HepG2 (cell line): ENCODE results near the gene ZNF764. TPM values are rescaled to one million over a fixed set of nuclear protein-coding genes. Genes with fewer than 3 reads are reported as not detected.

Experiments
- AKNA ChIP-seq: sonication (generic); formaldehyde crosslinking; IDR thresholded peaks from 2 replicates; pipeline ENCODE4 v1.4.0; 2020; ENCODE audit warnings: missing genetic modification reagents, borderline replicate concordance
- ATRX ChIP-seq: sonication (generic); formaldehyde crosslinking; IDR thresholded peaks from 2 replicates; pipeline ENCODE4 v1.4.0; 2020; ENCODE audit warnings: missing genetic modification reagents, borderline replicate concordance
- BHLHE40 ChIP-seq: IDR thresholded peaks from 2 replicates; pipeline ENCODE4 v1.6.1; 2011; ENCODE audit warnings: low read length, improper control_type of control experiment
- CAMTA2 ChIP-seq: sonication (generic); formaldehyde crosslinking; IDR thresholded peaks from 2 replicates; pipeline ENCODE4 v1.4.0; 2020; ENCODE audit warnings: mild to moderate bottlenecking, missing genetic modification reagents, borderline replicate concordance
- FOSL2 ChIP-seq: sonication (generic); formaldehyde crosslinking; IDR thresholded peaks from 2 replicates; pipeline ENCODE4 v1.4.0; 2020; ENCODE audit warnings: missing genetic modification reagents
- FOXO4 ChIP-seq: sonication (generic); formaldehyde crosslinking; conservative IDR thresholded peaks from 2 replicates; pipeline ENCODE4 v1.8.1; 2023; ENCODE audit warnings: missing genetic modification reagents
- GPN1 ChIP-seq: sonication (generic); formaldehyde crosslinking; IDR thresholded peaks from 2 replicates; pipeline ENCODE4 v1.5.1; 2020; ENCODE audit warnings: missing genetic modification reagents, borderline replicate concordance
- PRDM15 ChIP-seq: sonication (generic); formaldehyde crosslinking; IDR thresholded peaks from 2 replicates; pipeline ENCODE4 v1.4.0; 2020; ENCODE audit warnings: missing genetic modification reagents
- RXRB ChIP-seq: IDR thresholded peaks from 2 replicates; pipeline ENCODE4 v1.6.1; 2016; ENCODE audit warnings: borderline replicate concordance, missing genetic modification reagents, missing compliant biosample characterization
- ZBTB25 ChIP-seq: IDR thresholded peaks from 2 replicates; pipeline ENCODE4 v1.6.1; 2018; ENCODE audit warnings: missing genetic modification reagents
- ZKSCAN8 ChIP-seq: IDR thresholded peaks from 2 replicates; pipeline ENCODE4 v1.6.1; 2016; ENCODE audit warnings: borderline replicate concordance, missing genetic modification reagents, missing compliant biosample characterization
- ZMAT5 ChIP-seq: sonication (generic); formaldehyde crosslinking; IDR thresholded peaks from 2 replicates; pipeline ENCODE4 v1.5.0; 2020; ENCODE audit warnings: mild to moderate bottlenecking, low read depth, missing genetic modification reagents, borderline replicate concordance
- ZNF691 ChIP-seq: sonication (generic); formaldehyde crosslinking; IDR thresholded peaks from 2 replicates; pipeline ENCODE4 v1.4.0; 2020; ENCODE audit warnings: missing genetic modification reagents, low read depth, mild to moderate bottlenecking, borderline replicate concordance
- ZNF83 ChIP-seq: sonication (generic); formaldehyde crosslinking; IDR thresholded peaks from 2 replicates; pipeline ENCODE4 v1.4.0; 2020; ENCODE audit warnings: missing genetic modification reagents, mild to moderate bottlenecking, borderline replicate concordance
- polyA plus RNA-seq, 8 experiments: library from polyadenylated mRNA; depleted of rRNA in 3 of 8; stranded (reverse) in 7 of 8; unstranded in 1 of 8; fragments of >200 nt; fragmentation: Illumina TruSeq in 4 of 8; extraction: Trizol in 4 of 8; gene quantifications; 2 replicates each; pipeline versions ENCODE4 v1.2.1 to v1.2.3, GENCODE V29; 2011 to 2016; ENCODE audit warnings: low read depth in 4 of 8, missing spikeins in 1 of 8, mixed read lengths in 1 of 8; ENCODE audit not compliant: insufficient read depth in 1 of 8
- total RNA-seq, 5 experiments: library from RNA; depleted of rRNA; stranded (reverse); fragments of >200 nt; fragmentation: Illumina TruSeq; extraction: Trizol; gene quantifications; 2 replicates each; pipeline ENCODE4 v1.2.3, GENCODE V29; 2016; ENCODE audit warnings: low read depth in 1 of 5

Gene ZNF764
- total and polyA plus RNA-seq, 2 of the 13 experiments (the other 11 are each of a cell fraction or from before 2014, with no cell fraction given): 4.1 to 9.1 TPM

GRCh38 chr16:30557957-30558788 is at the start of gene ZNF764 (continued):
- TF ChIP-seq FOXO4 (peak; percentile 99), RXRB (CRISPR knock-in tag) (peak; percentile 46; the same call in 1 of the 2 replicates), GPN1 (CRISPR knock-in tag) (no peak), ZMAT5 (no peak), FOSL2 (CRISPR knock-in tag) (peak; percentile 92), AKNA (CRISPR knock-in tag) (no peak), CAMTA2 (peak; percentile 88), ZNF691 (peak; percentile 62; the same call in 1 of the 2 replicates), ZBTB25 (CRISPR knock-in tag) (peak; percentile 99), BHLHE40 (0 out of 2 replicates have a peak, but pooled peaks have one; percentile 30), ZNF83 (CRISPR knock-in tag) (peak; percentile 71; the same call in 1 of the 2 replicates), ATRX (CRISPR knock-in tag) (no peak), PRDM15 (CRISPR knock-in tag) (no peak), ZKSCAN8 (CRISPR knock-in tag) (peak; percentile 16; the same call in 1 of the 2 replicates)
